Left lung (tissue), 10 donors: Measurements from ENCODE around the gene DNAJB5. TPM values are rescaled to one million over a fixed set of nuclear protein-coding genes. Genes with fewer than 3 reads are reported as not detected.
A peak's percentile ranks its signal among the peaks of the same experiment; 100 is the strongest.

Experiments
- ATAC-seq: fragments of 200-7000 bp; cut with Tn5 transposase; one replicate; pipeline ENCODE4 v1.9.1; 2020; ENCODE audit warnings: moderate library complexity
- DNase-seq, 4 donors: peaks; one replicate each; pipeline ENCODE4 v3.0.0-alpha.2; 2013 to 2020
- H3K27ac ChIP-seq, 2 donors: fragments of 200-600 bp; sonication (generic) in 1 of 2; one replicate each; pipeline versions ENCODE4 v1.5.0 to v1.8.0; 2020 to 2021
- H3K27me3 ChIP-seq, 2 donors: fragments of 200-600 bp; sonication (generic) in 1 of 2; one replicate each; pipeline versions ENCODE4 v1.5.0 to v1.8.0; 2020 to 2021
- H3K36me3 ChIP-seq, 2 donors: fragments of 200-600 bp; sonication (generic) in 1 of 2; one replicate each; pipeline versions ENCODE4 v1.5.0 to v1.8.0; 2020 to 2021
- H3K4me1 ChIP-seq, 2 donors: fragments of 200-600 bp; one replicate each; pipeline ENCODE4 v1.8.0; 2021
- H3K4me3 ChIP-seq, 2 donors: fragments of 200-600 bp; sonication (generic) in 1 of 2; one replicate each; pipeline versions ENCODE4 v1.5.0 to v1.8.0; 2020 to 2021; ENCODE audit warnings: mild to moderate bottlenecking in 1 of 2
- H3K9me3 ChIP-seq, 2 donors: fragments of 200-600 bp; sonication (generic) in 1 of 2; one replicate each; pipeline versions ENCODE4 v1.5.0 to v1.8.0; 2020 to 2021
- CTCF ChIP-seq, 2 donors: fragments of 200-600 bp; sonication (generic) in 1 of 2; IDR thresholded peaks; one replicate each; pipeline versions ENCODE4 v1.5.0 to v1.8.0; 2021; ENCODE audit warnings: antibody characterized with exemption in 2 of 2
- intact Hi-C, 2 donors: fragments of 100-400 bp; cut with DNase I; formaldehyde crosslinking; loops; one replicate each; pipeline versions ENCODE4 v1.11.2 to v1.14.2; 2022
- polyA plus RNA-seq, 6 donors: library from polyadenylated mRNA; unstranded; fragments of 120-200 nt; gene quantifications; one replicate each; pipeline ENCODE4 v1.2.1, GENCODE V29; 2013; ENCODE audit not compliant: insufficient read length in 6 of 6
- total RNA-seq, 2 donors: library from RNA; stranded (reverse); fragmentation: NEBNext Ultra II Directional; extraction: Animal tissue kit (Norgen Biotek cat#: 25700); gene quantifications; one replicate each; pipeline ENCODE4 v1.2.1, GENCODE V29; 2021
- donor health status: DM: no; HTN: yes; CAD: no.
- donor health status: DM: no; HTN: no; CAD: no.

The DNAJB5 gene
- total and polyA plus RNA-seq, 8 donors: 6.9 to 14.4 (median 8.9) TPM

GRCh38 chr9:34974664-34975063, 14.9 kb upstream of the DNAJB5 start:
- TF ChIP-seq CTCF (IDR thresholded peaks at IDR 0.05): no peak
- DNase-seq (no peak), ATAC-seq (no peak)
- Histone ChIP-seq H3K36me3 (no peaks in the 10 kb centered on the region), H3K4me1 (no peaks in the 10 kb centered on the region), H3K9me3 (no peaks in the 10 kb centered on the region), H3K4me3 (no peak overlapping the region), H3K27me3 (no peaks in the 10 kb centered on the region), H3K27ac (no peak overlapping the region)
- intact Hi-C loops: no loop called here

- no peak overlapping the region for H3K4me3 ChIP-seq
- no peak for TF ChIP-seq CTCF (IDR thresholded peaks at IDR 0.05)
- H3K27me3 ChIP-seq: no peaks in the 10 kb centered on the region
- intact Hi-C loops: no loop called here
- no peak overlapping the region for H3K27ac ChIP-seq
- ATAC-seq: no peak
- H3K36me3 ChIP-seq: no peaks in the 10 kb centered on the region
- DNase-seq: no peak
- peaks cover 0 to 12% of the 10 kb centered on the region in 2 donors for H3K4me1 ChIP-seq
- no peaks in the 10 kb centered on the region for H3K9me3 ChIP-seq
These were observed 13.1 kb upstream of the DNAJB5 start for GRCh38 chr9:34976441-34976840.

- H3K27ac ChIP-seq: no peak overlapping the region
- no peaks in the 10 kb centered on the region for H3K27me3 ChIP-seq
- peaks cover 0 to 16% of the 10 kb centered on the region in 2 donors for H3K4me1 ChIP-seq
- intact Hi-C loops: no loop called here
- H3K9me3 ChIP-seq: no peaks in the 10 kb centered on the region
- no peak for TF ChIP-seq CTCF (IDR thresholded peaks at IDR 0.05)
- H3K36me3 ChIP-seq: no peaks in the 10 kb centered on the region
- DNase-seq (no peak), ATAC-seq (no peak)
- no peak overlapping the region for H3K4me3 ChIP-seq
These were observed 12.6 kb upstream of the DNAJB5 start for GRCh38 chr9:34976992-34977391.

- peaks cover 0 to 36% of the 10 kb centered on the region in 2 donors for H3K4me1 ChIP-seq
- ATAC-seq: no peak
- DNase-seq: no peak
- no peak for TF ChIP-seq CTCF (IDR thresholded peaks at IDR 0.05)
- H3K36me3 ChIP-seq: no peaks in the 10 kb centered on the region
- no peaks in the 10 kb centered on the region for H3K27me3 ChIP-seq
- no peaks in the 10 kb centered on the region for H3K9me3 ChIP-seq
- H3K27ac ChIP-seq: no peak overlapping the region
- intact Hi-C loops: loop anchor here in 1 of 2 donors (10.0 kb wide), 1 partner anchor 75 kb away; no protein-coding TSS in a partner anchor
- no peak overlapping the region for H3K4me3 ChIP-seq
These were observed 9.3 kb upstream of the DNAJB5 start for GRCh38 chr9:34980181-34980761.

GRCh38 chr9:34982361-34982760, 7.2 kb upstream of the DNAJB5 start:
- DNase-seq: no peak

More at GRCh38 chr9:34982361-34982760, 7.2 kb upstream of the DNAJB5 start:
- TF ChIP-seq CTCF (IDR thresholded peaks at IDR 0.05): no peak
- Histone ChIP-seq H3K36me3 (no peaks in the 10 kb centered on the region), H3K9me3 (no peaks in the 10 kb centered on the region), H3K27me3 (no peaks in the 10 kb centered on the region), H3K4me3 (no peak overlapping the region), H3K27ac (peak overlapping the region in 1 of 2 donors; percentile 83), H3K4me1 (peaks cover 0 to 36% of the 10 kb centered on the region in 2 donors)
- no peak for ATAC-seq
- intact Hi-C loops: loop anchor here in 1 of 2 donors (10.0 kb wide), 1 partner anchor 78 kb away; no protein-coding TSS in a partner anchor
